ENCODE data around the gene TTC13.

GRCh38 chr1:230976825-230977747, 1.6 kb downstream of the TTC13 start:
- TF ChIP-seq POLR2A (IDR thresholded peaks at IDR 0.05), result no peak
- TF ChIP-seq CTCF (IDR thresholded peaks at IDR 0.05), result no peak
